KOPT-K1 (cell line): Measurements from ENCODE around the gene GHRL.
"Not testable (repeated sequence)": the region's sequence is repeated elsewhere in the genome, so short reads cannot be mapped to it uniquely, and the experiment has no call there.

Experiments
- H3K27ac ChIP-seq: fragments of 200-600 bp; sonication (generic); 2 replicates; pipeline ENCODE4 v1.5.1; 2016; ENCODE audit warnings: antibody characterized with exemption, mild to moderate bottlenecking, low read depth, low read length; ENCODE audit not compliant: poor library complexity, severe bottlenecking
- H3K36me3 ChIP-seq: fragments of 200-600 bp; sonication (generic); 2 replicates; pipeline ENCODE4 v1.5.1; 2017; ENCODE audit warnings: antibody characterized with exemption, mild to moderate bottlenecking, low read length, moderate library complexity; ENCODE audit not compliant: insufficient read depth
- H3K9me3 ChIP-seq: fragments of 200-600 bp; sonication (generic); 2 replicates; pipeline ENCODE4 v1.5.1; 2017; ENCODE audit warnings: antibody characterized with exemption, low read length, mild to moderate bottlenecking; ENCODE audit not compliant: insufficient read depth, poor library complexity, severe bottlenecking

The GHRL gene

DNA sequence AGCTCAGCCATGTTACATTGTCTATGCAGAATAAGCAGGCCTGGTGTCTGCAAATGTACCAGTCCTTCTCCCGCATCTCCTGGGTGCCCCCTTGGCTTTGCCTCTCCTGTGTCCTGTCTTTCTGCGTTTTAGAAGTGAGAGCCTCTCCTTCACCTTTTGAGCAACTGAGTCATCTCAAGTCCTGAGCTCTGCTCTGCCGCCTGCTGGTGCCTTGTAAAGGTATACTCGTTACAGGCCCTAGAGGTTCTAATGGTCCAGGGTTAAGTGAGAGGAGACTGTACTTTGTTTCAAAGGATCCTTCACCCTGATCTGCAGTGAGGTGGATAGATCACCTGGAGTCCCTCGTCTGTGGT lies 12.6 kb downstream of the GHRL start:
- no peak overlapping the region for H3K27ac ChIP-seq
- H3K9me3 ChIP-seq = no peaks in the 10 kb centered on the region
- H3K36me3 ChIP-seq = peaks cover 100% of the 10 kb centered on the region

DNA sequence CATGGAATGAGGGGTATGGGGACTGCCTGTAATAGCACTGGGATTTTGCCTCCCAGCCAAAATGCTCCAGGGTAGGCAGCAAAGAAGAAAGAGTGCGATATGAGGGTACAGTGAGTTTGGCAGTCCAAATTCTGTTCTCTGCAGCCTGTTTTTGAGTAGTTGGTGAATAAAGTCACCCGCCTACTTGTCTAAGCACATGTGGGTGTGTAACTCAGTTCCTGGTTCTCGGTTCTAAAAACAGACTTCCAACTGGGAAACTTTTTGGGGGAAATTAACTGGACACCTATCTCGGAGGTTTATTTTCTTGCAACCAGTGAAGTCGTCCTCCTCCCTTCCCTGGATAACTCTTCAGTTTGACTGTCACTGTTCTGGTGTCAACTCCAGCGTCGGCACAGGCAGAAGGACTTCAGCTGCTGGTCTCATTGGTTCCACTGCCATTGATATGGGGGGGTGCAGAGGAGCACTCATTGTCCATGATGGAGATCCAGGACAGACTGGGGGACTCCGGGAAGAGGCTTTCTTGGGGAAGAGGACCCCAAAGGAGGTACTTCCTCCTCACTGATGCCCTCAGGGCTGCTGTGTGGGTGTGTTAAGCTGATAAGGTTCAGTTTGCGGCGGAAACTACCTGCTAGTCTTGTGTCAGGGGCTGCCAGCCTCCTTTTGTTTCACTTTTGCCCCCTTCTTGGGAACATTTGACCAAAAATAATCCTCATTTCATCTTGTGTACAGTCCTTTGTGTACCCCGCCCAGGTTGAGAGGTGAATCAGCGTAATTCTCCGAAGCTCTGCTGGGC lies 13.2 kb downstream of the GHRL start:
- no peak overlapping the region for H3K27ac ChIP-seq
- H3K36me3 ChIP-seq = peaks cover 100% of the 10 kb centered on the region
- no peaks in the 10 kb centered on the region for H3K9me3 ChIP-seq

DNA sequence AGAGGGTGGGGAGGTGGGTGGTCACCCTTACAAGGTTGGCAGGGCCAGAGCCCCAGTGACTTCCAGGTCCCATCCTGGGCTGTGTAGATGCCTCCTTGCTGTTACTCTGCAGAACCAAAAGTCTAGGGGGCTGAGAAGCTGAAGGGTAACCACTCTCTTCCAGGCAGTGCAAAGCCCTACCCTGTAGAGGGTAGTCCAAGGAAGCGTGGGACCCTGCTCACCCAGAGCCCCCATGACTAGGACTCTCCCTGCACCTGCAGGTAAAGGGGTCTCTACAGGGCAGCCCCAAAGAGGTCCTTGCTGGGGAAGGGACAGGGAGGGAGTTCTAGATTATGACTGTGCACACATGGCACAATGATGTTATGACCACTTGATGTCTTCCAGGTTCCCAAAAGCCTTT lies 14.2 kb downstream of the GHRL start:
- Histone ChIP-seq H3K36me3 (peaks cover 100% of the 10 kb centered on the region), H3K9me3 (no peaks in the 10 kb centered on the region), H3K27ac (no peak overlapping the region)

DNA sequence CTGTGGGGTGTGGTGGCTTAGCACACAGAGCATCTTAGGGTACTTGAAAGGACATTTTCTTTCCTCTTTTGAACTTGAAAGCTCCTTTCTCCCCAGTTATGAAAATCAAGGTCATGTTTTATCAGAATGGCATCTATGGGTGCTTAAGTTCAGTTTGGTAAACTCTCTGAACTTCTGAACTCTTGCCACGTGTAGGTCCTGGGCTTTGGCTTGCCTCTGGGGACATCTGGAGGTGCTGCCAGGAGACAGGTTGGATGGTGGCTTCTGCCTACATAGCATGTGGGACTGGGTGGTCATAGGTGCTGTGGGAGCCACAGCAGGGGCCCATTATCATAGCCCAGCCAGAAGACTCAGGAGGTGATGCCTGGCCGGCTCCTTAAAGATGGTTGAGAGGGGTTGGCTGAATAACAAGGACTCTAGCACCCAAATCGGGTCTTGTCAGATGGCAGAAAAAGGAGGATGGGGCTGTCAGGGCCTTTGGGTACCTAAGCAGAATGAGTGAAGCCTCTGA lies 15.6 kb downstream of the GHRL start:
- no peak overlapping the region for H3K27ac ChIP-seq
- no peaks in the 10 kb centered on the region for H3K9me3 ChIP-seq
- H3K36me3 ChIP-seq = peaks cover 100% of the 10 kb centered on the region

DNA sequence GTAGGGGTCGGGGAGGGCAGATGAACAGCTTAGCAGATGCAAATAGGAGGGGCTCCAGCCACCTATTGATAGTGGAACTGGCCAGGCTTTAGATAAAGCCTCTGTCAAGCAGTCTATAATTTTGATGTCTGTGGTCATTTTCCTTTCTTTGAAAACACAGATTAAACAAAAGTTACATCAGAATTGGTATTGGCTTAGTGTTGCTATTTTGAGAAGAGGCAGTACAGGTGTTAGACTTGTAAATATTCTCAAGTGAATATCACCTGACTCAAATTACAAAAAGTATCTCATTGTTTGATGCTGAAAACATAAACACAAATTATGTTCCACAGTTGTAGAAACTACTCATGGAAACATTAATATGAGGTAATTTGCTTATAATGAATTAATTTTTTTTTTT lies 18.1 kb downstream of the GHRL start:
- Histone ChIP-seq H3K27ac (no peak overlapping the region), H3K9me3 (no peaks in the 10 kb centered on the region), H3K36me3 (peaks cover 100% of the 10 kb centered on the region)

DNA sequence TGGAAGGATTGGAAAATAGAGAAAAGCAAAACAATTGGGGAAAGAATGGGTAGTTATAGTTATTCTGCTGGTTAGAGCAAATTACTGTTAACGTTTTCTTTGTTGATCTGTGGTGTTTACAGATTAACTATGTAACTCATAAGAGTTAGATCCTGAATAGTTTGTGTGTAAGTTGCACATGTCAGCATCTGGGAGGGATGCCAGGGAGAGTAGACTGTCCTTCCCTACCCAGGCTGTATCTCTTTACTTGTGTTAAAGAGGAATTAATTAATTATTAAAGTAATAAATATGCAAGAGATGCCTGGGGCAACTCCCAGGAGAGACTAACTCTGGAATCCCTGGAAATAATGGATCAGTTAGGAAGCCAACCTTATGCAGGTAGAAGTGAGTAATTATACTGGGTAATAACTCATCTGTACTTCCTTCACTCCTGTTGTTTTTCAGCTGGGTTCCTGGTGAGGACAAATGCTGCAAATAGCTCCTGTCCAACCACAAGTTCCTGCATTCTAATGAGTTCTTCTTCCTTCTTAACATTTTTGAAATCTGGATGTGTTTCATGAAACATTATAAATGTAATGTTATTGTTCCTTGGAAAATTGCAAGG lies 18.9 kb downstream of the GHRL start:
- Histone ChIP-seq H3K27ac (no peak overlapping the region), H3K36me3 (peaks cover 100% of the 10 kb centered on the region), H3K9me3 (no peaks in the 10 kb centered on the region)

DNA sequence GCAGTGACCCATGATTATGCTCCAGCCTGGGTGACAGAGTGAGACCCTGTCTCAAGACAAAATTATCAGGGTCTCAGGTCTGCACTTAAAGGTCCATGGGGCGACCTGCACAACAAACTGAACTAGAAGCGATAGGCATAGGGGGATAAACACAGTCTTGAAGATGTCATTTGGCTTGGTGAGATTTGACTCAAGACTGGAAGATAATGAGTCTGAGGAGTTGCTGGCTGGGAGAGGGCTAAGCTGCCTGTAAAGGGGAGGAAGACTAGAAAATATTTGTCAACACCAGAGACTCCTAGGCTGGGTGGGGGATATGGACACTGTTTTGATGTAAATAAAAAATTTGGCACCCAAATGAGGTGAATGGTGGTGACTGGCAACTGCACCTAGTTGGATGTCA lies 19.8 kb downstream of the GHRL start:
- H3K36me3 ChIP-seq = peaks cover 100% of the 10 kb centered on the region
- H3K9me3 ChIP-seq = no peaks in the 10 kb centered on the region
- no peak overlapping the region for H3K27ac ChIP-seq

DNA sequence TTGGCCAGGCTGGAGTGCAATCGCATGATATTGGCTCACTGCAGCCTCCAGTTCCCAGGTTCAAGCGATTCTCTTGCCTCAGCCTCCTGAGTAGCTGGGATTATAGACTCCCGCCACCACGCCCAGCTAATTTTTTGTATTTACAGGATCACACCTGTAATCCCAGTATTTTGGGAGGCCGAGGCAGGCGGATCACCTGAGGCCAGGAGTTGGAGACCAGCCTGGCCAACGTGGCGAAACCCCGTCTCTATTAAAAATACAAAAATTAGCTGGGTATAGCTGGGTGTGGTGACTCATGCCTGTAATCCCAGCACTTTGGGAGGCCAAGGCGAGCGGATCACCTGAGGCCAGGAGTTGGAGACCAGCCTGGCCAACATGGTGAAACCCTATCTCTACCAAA lies 20.3 kb downstream of the GHRL start:
- H3K36me3 ChIP-seq = peaks cover 100% of the 10 kb centered on the region
- H3K27ac ChIP-seq, H3K9me3 ChIP-seq: not testable (repeated sequence)

DNA sequence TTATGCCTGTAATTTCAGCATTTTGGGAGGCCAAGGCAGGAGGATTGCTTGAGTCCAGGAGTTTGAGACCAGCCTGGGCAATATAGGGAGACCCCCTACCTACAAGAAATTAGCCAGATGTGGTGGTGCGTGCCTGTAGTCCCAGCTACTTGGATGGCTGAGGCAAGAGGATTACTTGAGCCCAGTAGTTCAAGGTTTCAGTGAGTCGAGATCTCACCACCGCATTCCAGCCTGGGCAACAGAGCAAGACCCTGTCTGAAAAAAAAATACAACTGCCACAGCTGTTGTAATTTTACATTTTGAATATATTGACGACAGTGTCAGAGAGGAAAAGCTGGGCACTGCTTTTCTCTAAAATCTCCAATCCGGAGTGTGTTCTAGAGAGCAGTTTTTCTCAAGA lies 23.3 kb downstream of the GHRL start:
- Histone ChIP-seq H3K9me3 (no peaks in the 10 kb centered on the region), H3K27ac (no peak overlapping the region), H3K36me3 (peaks cover 99% of the 10 kb centered on the region)

DNA sequence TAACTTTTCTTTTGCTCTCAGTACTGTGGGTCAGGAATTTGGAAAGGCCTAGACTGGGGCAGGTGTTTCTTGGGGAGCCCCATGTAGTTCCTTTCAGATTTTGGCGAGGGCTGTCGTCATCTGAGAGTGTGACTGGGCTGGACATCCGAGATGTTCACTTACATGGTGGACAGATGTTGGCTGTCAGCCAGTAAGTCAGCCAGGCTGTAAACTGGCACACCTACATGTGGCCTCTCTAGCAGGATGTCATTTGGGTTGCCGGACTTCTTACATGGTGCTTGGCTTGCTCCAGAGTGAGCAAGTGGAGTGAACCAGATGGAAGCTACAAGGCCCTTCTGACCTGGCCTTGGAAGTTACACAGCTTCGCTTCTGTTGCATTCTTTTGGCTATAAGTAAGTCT lies 23.8 kb downstream of the GHRL start:
- H3K9me3 ChIP-seq = no peaks in the 10 kb centered on the region
- no peak overlapping the region for H3K27ac ChIP-seq
- peaks cover 99% of the 10 kb centered on the region for H3K36me3 ChIP-seq

DNA sequence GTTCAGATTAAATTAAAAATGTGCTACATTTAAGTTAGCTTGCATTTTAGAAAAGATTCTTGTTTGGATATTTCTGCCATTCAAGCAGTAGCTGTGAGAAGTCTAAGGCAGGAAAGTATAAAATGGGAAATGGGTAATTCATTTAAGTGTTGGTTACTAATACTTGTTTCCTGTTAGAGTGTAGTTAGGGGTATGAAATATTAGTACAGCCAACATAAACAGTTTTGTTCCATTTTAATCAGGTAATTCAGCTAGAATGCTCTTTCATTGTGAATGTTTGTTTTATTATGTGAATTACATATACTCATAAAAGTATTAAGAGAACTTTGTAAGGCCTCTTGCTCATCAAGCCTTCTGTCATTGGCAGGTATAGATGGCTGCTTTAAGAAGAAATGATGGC lies 24.6 kb downstream of the GHRL start:
- Histone ChIP-seq H3K36me3 (peaks cover 99% of the 10 kb centered on the region), H3K9me3 (no peaks in the 10 kb centered on the region), H3K27ac (no peak overlapping the region)

DNA sequence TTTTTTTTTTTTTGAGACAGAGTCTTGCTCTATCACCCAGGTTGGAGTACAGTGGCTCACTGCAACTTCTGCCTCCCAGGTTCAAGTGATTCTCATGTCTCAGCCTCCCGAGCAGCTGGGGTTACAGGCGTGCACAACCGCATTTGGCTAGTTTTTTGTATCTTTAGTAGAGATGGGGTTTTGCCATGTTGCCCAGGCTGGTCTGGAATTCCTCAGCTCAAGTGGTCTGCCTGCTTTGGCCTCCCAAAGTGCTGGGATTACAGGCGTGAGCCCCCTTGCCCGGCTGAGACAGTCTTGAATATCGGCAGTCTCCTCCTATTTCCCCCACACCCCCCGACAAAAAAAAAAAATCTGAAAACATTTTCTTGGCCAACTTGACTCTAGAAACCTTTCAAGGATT lies 25.8 kb downstream of the GHRL start:
- H3K36me3 ChIP-seq = peaks cover 99% of the 10 kb centered on the region
- not testable (repeated sequence) for H3K9me3 ChIP-seq, H3K27ac ChIP-seq

DNA sequence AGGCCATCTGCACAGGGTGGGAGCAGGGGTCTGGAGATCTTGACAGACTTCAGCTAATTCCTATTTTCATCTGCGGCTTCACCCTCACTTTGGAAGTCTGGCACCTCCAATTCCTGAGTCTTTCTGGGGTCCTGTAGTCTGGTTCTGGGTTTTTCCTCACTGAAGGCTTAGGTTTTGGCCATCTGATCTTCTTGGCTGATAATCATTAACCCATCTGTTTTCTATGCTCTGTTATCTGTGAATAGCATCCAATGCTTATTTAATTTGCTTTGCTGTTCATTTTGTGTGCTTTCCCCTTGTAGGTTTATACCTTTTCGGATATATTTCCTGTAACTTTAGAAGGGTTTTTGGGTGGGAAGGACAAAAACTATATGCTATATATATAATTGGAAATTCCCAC lies 26.9 kb downstream of the GHRL start:
- Histone ChIP-seq H3K36me3 (peaks cover 99% of the 10 kb centered on the region), H3K9me3 (no peaks in the 10 kb centered on the region), H3K27ac (no peak overlapping the region)

DNA sequence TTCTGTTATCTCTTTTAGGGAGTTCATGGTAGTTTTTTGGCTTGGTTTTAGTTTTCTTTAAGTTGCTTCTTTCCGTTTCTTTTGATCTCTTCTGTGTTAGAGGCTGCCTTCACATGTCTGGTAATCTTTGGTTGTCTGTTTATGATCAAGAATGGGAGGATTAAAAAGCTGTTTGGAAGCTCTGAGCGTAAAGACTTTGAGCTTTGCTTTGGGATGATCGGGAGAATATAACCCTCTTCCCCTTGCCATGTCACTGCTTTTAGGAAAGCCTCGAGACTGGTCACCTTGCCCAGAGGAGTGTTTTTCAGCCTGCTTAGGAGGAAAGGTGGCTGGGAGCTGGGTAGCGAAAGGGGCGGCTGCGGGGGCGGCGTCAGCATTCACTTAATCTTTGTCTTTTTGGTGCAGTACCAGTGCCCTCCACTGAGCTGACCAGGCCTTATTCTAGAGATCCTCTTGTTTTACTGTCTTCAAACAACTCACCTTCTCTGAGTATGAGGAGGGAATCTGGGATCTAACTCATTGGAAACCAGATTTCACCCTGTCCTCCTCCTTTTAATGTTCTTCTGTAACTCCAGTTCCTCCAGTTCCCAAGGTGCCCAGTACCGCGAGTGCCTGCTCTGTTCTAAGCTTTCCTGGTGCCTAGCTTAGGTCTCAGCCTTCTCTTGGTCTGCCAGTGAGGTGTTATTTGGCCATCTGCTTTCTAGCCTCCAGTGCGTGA lies 28.9 kb downstream of the GHRL start:
- Histone ChIP-seq H3K36me3 (peaks cover 99% of the 10 kb centered on the region), H3K9me3 (no peaks in the 10 kb centered on the region), H3K27ac (no peak overlapping the region)

DNA sequence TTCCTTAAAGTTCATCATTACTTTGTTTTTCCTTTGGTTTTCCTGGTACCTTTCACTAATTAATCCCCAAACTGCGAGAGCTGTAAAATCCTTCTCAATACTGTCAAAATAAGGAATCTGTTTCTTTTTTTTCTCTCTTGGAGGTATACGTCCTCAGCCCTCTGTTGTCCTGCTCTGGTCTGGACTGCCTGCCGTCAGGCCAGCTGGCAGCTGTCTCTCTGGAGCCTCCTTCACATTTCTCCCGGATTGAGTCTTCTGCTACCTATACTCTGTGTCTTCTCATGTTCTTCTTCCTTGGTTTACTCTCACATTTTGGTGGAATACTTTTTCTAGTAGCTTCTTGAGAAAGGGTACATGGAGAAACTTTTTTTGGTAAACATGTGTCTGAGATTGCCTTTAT lies 30.7 kb downstream of the GHRL start:
- no peak overlapping the region for H3K27ac ChIP-seq
- H3K9me3 ChIP-seq = no peaks in the 10 kb centered on the region
- H3K36me3 ChIP-seq = peaks cover 96% of the 10 kb centered on the region
